H1 (cell line): ENCODE data around the gene VNN1. TPM values are rescaled to one million over a fixed set of nuclear protein-coding genes. Genes with fewer than 3 reads are reported as not detected.

Experiments used
- CTCF ChIA-PET: fragments of 300-600 bp; sonication (Branson Sonifier 250); formaldehyde crosslinking; loops from one replicate; lab custom pipeline; 2021; ENCODE audit not compliant: partially characterized antibody; lab: Charles Lee
- POLR2A ChIA-PET: fragments of 300-600 bp; sonication (Branson Sonifier 250); formaldehyde crosslinking; loops from one replicate; lab custom pipeline; 2021; ENCODE audit warnings: inconsistent platforms; ENCODE audit not compliant: partially characterized antibody; lab: Charles Lee
- DNase-seq, 2 experiments: peaks; one replicate each; pipeline versions ENCODE4 v3.0.0 to v3.0.0-alpha.2; 2010 to 2022; ENCODE audit warnings: low spot score in 2 of 2, low read depth in 1 of 2, mixed read lengths in 1 of 2
- FAIRE-seq: peaks from 2 replicates; lab custom pipeline; 2011; peaks lifted over from hg19 to GRCh38; lab: Jason Lieb, UNC
- H2AFZ ChIP-seq: 2 replicates; pipeline ENCODE4 v1.8.1; 2012; ENCODE audit warnings: low read length, inconsistent platforms
- H2AK5ac ChIP-seq: 2 replicates; pipeline ENCODE4 v1.6.1; 2013; ENCODE audit warnings: low read depth, low read length
- H2BK120ac ChIP-seq: replicated peaks from 2 replicates; pipeline ENCODE3; 2013; ENCODE audit warnings: low read depth, low read length, inconsistent platforms
- H2BK12ac ChIP-seq: 2 replicates; pipeline ENCODE4 v1.6.1; 2013; ENCODE audit warnings: low read depth, low read length
- H2BK15ac ChIP-seq: 2 replicates; pipeline ENCODE4 v1.6.1; 2013; ENCODE audit warnings: low read length
- H2BK20ac ChIP-seq: 2 replicates; pipeline ENCODE4 v1.6.1; 2013; ENCODE audit warnings: low read length
- H2BK5ac ChIP-seq: 2 replicates; pipeline ENCODE4 v1.6.1; 2013; ENCODE audit warnings: low read depth, low read length
- H3K14ac ChIP-seq: 2 replicates; pipeline ENCODE4 v1.6.1; 2013; ENCODE audit warnings: inconsistent platforms; ENCODE audit not compliant: insufficient read length
- H3K18ac ChIP-seq: 2 replicates; pipeline ENCODE4 v1.6.1; 2013; ENCODE audit warnings: low read length; ENCODE audit errors: extremely low read depth
- H3K23ac ChIP-seq: 2 replicates; pipeline ENCODE4 v1.6.1; 2013; ENCODE audit warnings: inconsistent platforms; ENCODE audit not compliant: insufficient read length
- H3K23me2 ChIP-seq: 2 replicates; pipeline ENCODE4 v1.6.1; 2013; ENCODE audit warnings: low read depth, low read length
- H3K27ac ChIP-seq: 2 replicates; pipeline ENCODE4 v1.6.1; 2011; ENCODE audit warnings: low read depth, low read length, inconsistent platforms
- H3K27me3 ChIP-seq, 4 experiments: replicated peaks in 1 of 4; 1 replicate in 1 of 4; 2 replicates in 3 of 4; pipeline versions ENCODE4 v1.6.1 to v1.8.1; 2011 to 2013; ENCODE audit warnings: low read length in 3 of 4, mild to moderate bottlenecking in 3 of 4, inconsistent platforms in 2 of 4, mixed read lengths in 2 of 4, moderate library complexity in 1 of 4; ENCODE audit not compliant: control insufficient read depth in 3 of 4, insufficient read depth in 3 of 4; ENCODE audit errors: extremely low read depth in 1 of 4
- H3K36me3 ChIP-seq, 4 experiments: 2 replicates each; pipeline versions ENCODE4 v1.6.1 to v1.8.1; 2011 to 2013; ENCODE audit warnings: mild to moderate bottlenecking in 4 of 4, low read length in 3 of 4, moderate library complexity in 2 of 4, control low read depth in 1 of 4, inconsistent platforms in 1 of 4; ENCODE audit not compliant: insufficient read depth in 4 of 4, control insufficient read depth in 2 of 4
- H3K4ac ChIP-seq: replicated peaks from 2 replicates; pipeline ENCODE3; 2013; ENCODE audit warnings: low read length, low read depth, mixed read lengths, inconsistent platforms; ENCODE audit not compliant: insufficient read length
- H3K4me1 ChIP-seq, 4 experiments: replicated peaks in 1 of 4; 1 replicate in 1 of 4; 2 replicates in 3 of 4; pipeline versions ENCODE4 v1.6.1 to v1.8.1; 2011 to 2013; ENCODE audit warnings: low read length in 3 of 4, inconsistent platforms in 2 of 4, mixed read lengths in 1 of 4; ENCODE audit not compliant: insufficient read depth in 4 of 4, control insufficient read depth in 3 of 4
- H3K4me2 ChIP-seq, 2 experiments: 2 replicates each; pipeline versions ENCODE4 v1.6.1 to v1.8.1; 2011 to 2013; ENCODE audit warnings: low read depth in 2 of 2, low read length in 2 of 2, control low read depth in 1 of 2, inconsistent platforms in 1 of 2, mild to moderate bottlenecking in 1 of 2; ENCODE audit not compliant: insufficient read depth in 1 of 2
- H3K4me3 ChIP-seq, 4 experiments: fragments of 200-600, 300-600 bp in 1 of 4; sonication (generic), shearing (Covaris generic), sonication (Bioruptor Twin) in 1 of 4; 2 replicates each; pipeline versions ENCODE4 v1.5.1 to v1.8.1; 2011 to 2016; ENCODE audit warnings: low read length in 4 of 4, low read depth in 3 of 4, control low read depth in 2 of 4, inconsistent platforms in 2 of 4, mild to moderate bottlenecking in 2 of 4, mixed read lengths in 1 of 4, moderate library complexity in 1 of 4; ENCODE audit not compliant: insufficient read depth in 2 of 4; ENCODE audit errors: extremely low read depth in 1 of 4
- H3K56ac ChIP-seq: replicated peaks from 2 replicates; pipeline ENCODE3; 2013; ENCODE audit warnings: low read depth, mild to moderate bottlenecking, mixed read lengths, low read length, inconsistent platforms; ENCODE audit not compliant: insufficient read length
- H3K79me1 ChIP-seq: 2 replicates; pipeline ENCODE4 v1.6.1; 2013; ENCODE audit warnings: low read depth, low read length, control low read depth
- H3K79me2 ChIP-seq, 2 experiments: 2 replicates each; pipeline versions ENCODE4 v1.6.1 to v1.8.1; 2012 to 2013; ENCODE audit warnings: low read length in 2 of 2, mild to moderate bottlenecking in 2 of 2, inconsistent platforms in 1 of 2; ENCODE audit not compliant: insufficient read depth in 2 of 2, control insufficient read depth in 1 of 2
- H3K9ac ChIP-seq, 4 experiments: replicated peaks in 1 of 4; 1 replicate in 1 of 4; 2 replicates in 3 of 4; pipeline versions ENCODE4 v1.6.1 to v1.8.1; 2011 to 2013; ENCODE audit warnings: low read depth in 3 of 4, low read length in 3 of 4, control low read depth in 2 of 4, mild to moderate bottlenecking in 2 of 4, moderate library complexity in 2 of 4, inconsistent platforms in 1 of 4; ENCODE audit errors: extremely low read depth in 1 of 4
- H3K9me3 ChIP-seq, 2 experiments: 2 replicates each; pipeline versions ENCODE4 v1.6.1 to v1.8.1; 2012 to 2013; ENCODE audit warnings: mild to moderate bottlenecking in 2 of 2, moderate library complexity in 2 of 2, control low read depth in 1 of 2, inconsistent platforms in 1 of 2, low read depth in 1 of 2, low read length in 1 of 2, mixed read lengths in 1 of 2; ENCODE audit not compliant: insufficient read depth in 2 of 2
- H4K20me1 ChIP-seq, 2 experiments: replicated peaks in 1 of 2; 2 replicates each; pipeline versions ENCODE3 to v1.8.1; 2011 to 2013; ENCODE audit warnings: inconsistent platforms in 2 of 2, low read length in 2 of 2, mild to moderate bottlenecking in 1 of 2; ENCODE audit not compliant: insufficient read depth in 2 of 2, control insufficient read depth in 1 of 2
- H4K5ac ChIP-seq: 2 replicates; pipeline ENCODE4 v1.6.1; 2013; ENCODE audit warnings: low read length, low read depth, mixed read lengths, inconsistent platforms; ENCODE audit not compliant: insufficient read length
- H4K8ac ChIP-seq: 2 replicates; pipeline ENCODE4 v1.8.0; 2013; ENCODE audit warnings: mild to moderate bottlenecking, moderate library complexity, low read length, inconsistent platforms; ENCODE audit not compliant: insufficient read depth; ENCODE audit errors: extremely low read depth
- H4K91ac ChIP-seq: replicated peaks from 2 replicates; pipeline ENCODE3; 2013; ENCODE audit warnings: low read length, mixed read lengths, inconsistent platforms; ENCODE audit not compliant: insufficient read length
- CBX8 ChIP-seq: fragments of 300-800, 300-1000 bp; sonication (generic); IDR thresholded peaks from 2 replicates; pipeline ENCODE4 v1.7.1; 2016; ENCODE audit warnings: low read depth, low read length, borderline replicate concordance
- CEBPB ChIP-seq: IDR thresholded peaks from 2 replicates; pipeline ENCODE4 v1.6.1; 2012; ENCODE audit warnings: low read depth, low read length
- CREB1 ChIP-seq: IDR thresholded peaks from 2 replicates; pipeline ENCODE4 v1.6.1; 2012; ENCODE audit warnings: inconsistent platforms
- CTBP2 ChIP-seq: IDR thresholded peaks from 2 replicates; pipeline ENCODE4 v1.7.0; 2011; ENCODE audit warnings: borderline replicate concordance, mild to moderate bottlenecking, moderate library complexity, mixed read lengths, low read length; ENCODE audit not compliant: insufficient read depth, insufficient read length
- EZH2 ChIP-seq: fragments of 200-600 bp; sonication (generic); IDR thresholded peaks from 2 replicates; pipeline ENCODE4 v1.7.1; 2012; ENCODE audit warnings: low read depth, mild to moderate bottlenecking, moderate library complexity, low read length, inconsistent platforms; ENCODE audit not compliant: severe bottlenecking
- JUN ChIP-seq: IDR thresholded peaks from 2 replicates; pipeline ENCODE4 v1.6.1; 2011; ENCODE audit warnings: low read depth, mild to moderate bottlenecking, improper control_type of control experiment, low read length
- JUND ChIP-seq: IDR thresholded peaks from 2 replicates; pipeline ENCODE4 v1.6.1; 2011; ENCODE audit warnings: mild to moderate bottlenecking, improper control_type of control experiment, low read length
- KDM1A ChIP-seq: fragments of 200-600, 300-600 bp; sonication (generic); IDR thresholded peaks from 2 replicates; pipeline ENCODE4 v1.7.1; 2016; ENCODE audit warnings: mild to moderate bottlenecking, low read length, borderline replicate concordance
- SIX5 ChIP-seq: IDR thresholded peaks from 2 replicates; pipeline ENCODE4 v1.6.1; 2011; ENCODE audit warnings: mild to moderate bottlenecking, low read depth, low read length
- SP2 ChIP-seq: IDR thresholded peaks from 2 replicates; pipeline ENCODE4 v1.6.1; 2012; ENCODE audit warnings: mild to moderate bottlenecking, low read length, inconsistent platforms
- SUZ12 ChIP-seq: fragments of 200-600 bp; sonication (generic); IDR thresholded peaks from 2 replicates; pipeline ENCODE4 v1.6.1; 2012; ENCODE audit warnings: mild to moderate bottlenecking, inconsistent platforms, low read length, moderate library complexity, mixed read lengths
- TAF1 ChIP-seq: IDR thresholded peaks from 2 replicates; pipeline ENCODE4 v1.6.1; 2011; ENCODE audit warnings: mild to moderate bottlenecking, low read depth, low read length
- YY1 ChIP-seq: IDR thresholded peaks from 2 replicates; pipeline ENCODE4 v1.6.1; 2011; ENCODE audit warnings: low read depth, mild to moderate bottlenecking, low read length
- ZNF274 ChIP-seq: IDR thresholded peaks from 2 replicates; pipeline ENCODE4 v1.7.0; 2012; ENCODE audit warnings: low read length, borderline replicate concordance; ENCODE audit errors: extremely low read depth
- WGBS, 2 experiments: shearing (Covaris generic) in 1 of 2; methylation state at CpG; one replicate each; pipeline versions ENCODE4 v1.1.6 to v1.1.7; 2013 to 2015; ENCODE audit warnings: low lambda C conversion rate in 2 of 2, mixed read lengths in 2 of 2, inconsistent platforms in 1 of 2, low coverage in 1 of 2, missing lambda C conversion rate in 1 of 2; ENCODE audit not compliant: insufficient replicate concordance in 2 of 2, insufficient coverage in 1 of 2, insufficient read length in 1 of 2; ENCODE audit errors: extremely low coverage in 1 of 2, missing lambda C conversion rate in 1 of 2; 5-methylcytosine and 5-hydroxymethylcytosine counted together
- polyA plus RNA-seq, 7 experiments: library from polyadenylated mRNA; depleted of rRNA in 3 of 7; stranded (reverse) in 5 of 7; unstranded in 2 of 7; fragments of >200 nt in 5 of 7; fragments of 200-250 nt in 2 of 7; gene quantifications; 1 replicate in 5 of 7; 2 replicates in 1 of 7; 4 replicates in 1 of 7; pipeline versions ENCODE4 v1.2.1 to v1.2.3, GENCODE V29; 2011 to 2013; ENCODE audit warnings: missing spikeins in 2 of 7, mixed read lengths in 2 of 7
- total RNA-seq: library from RNA; stranded (reverse); fragmentation: NEBNext Ultra II Directional; extraction: Animal tissue kit (Norgen Biotek cat#: 25700); gene quantifications from 2 replicates; pipeline ENCODE4 v1.2.1, GENCODE V29; 2021

The VNN1 gene
- total and polyA plus RNA-seq, 2 of the 8 experiments (the other 6 are each of a cell fraction or from before 2014, with no cell fraction given): not detected

DNA sequence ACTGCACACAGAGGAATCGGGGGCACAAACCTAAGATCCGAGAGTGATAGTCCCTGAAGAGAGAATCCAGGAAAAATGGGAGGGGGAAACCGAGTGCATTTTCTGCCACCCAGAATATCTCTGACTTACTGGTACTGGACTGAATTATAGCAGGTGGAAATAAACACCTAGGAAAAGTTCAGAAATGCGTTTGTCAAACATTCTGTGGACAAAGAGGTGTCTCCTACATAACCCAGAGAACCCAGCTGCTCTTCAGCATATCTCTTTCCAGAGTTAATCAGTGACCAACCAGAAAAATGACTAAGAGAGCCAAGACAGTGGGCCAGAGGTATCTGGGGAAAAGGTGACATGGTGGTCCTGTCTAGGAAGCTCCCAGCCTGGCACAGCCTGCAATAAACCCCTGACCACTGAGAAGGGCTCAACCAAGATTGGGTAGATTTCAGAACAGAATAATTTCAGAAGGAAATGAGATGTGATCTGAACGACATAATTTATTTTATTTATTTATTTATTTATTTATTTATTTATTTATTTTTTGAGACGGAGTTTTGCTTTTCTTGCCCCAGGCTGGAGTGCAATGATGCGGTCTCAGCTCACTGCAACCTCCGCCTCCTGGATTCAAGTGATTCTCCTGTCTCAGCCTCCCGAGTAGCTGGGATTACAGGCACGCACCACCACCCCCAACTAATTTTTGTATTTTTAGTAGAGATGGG is 6.0 kb upstream of the VNN1 start:
- TF ChIP-seq TAF1 (no peak), CEBPB (no peak), JUND (no peak), SP2 (no peak), ZNF274 (no peak), CTBP2 (no peak), YY1 (no peak), JUN (no peak), KDM1A (no peak), EZH2 (no peak), CBX8 (no peak), SIX5 (no peak), CREB1 (no peak), SUZ12 (no peak)
- no peaks in the 10 kb centered on the region for H4K20me1 ChIP-seq
- no peak for DNase-seq
- H4K5ac ChIP-seq: no peak overlapping the region
- H3K79me1 ChIP-seq: no peaks in the 10 kb centered on the region
- POLR2A ChIA-PET: no interaction called here
- no peak overlapping the region for H3K4me2 ChIP-seq
- H2AFZ ChIP-seq: no peak overlapping the region
- no peak overlapping the region for H2BK20ac ChIP-seq
- no peak overlapping the region for H2BK15ac ChIP-seq
- H3K14ac ChIP-seq: no peak overlapping the region
- H2BK120ac ChIP-seq: no peak overlapping the region
- no peaks in the 10 kb centered on the region for H3K79me2 ChIP-seq
- H4K91ac ChIP-seq: no peak overlapping the region
- H3K36me3 ChIP-seq: no peaks in the 10 kb centered on the region
- CTCF ChIA-PET: interaction anchor here (0.6 to 7.0 kb wide), 6 partner anchors 9 to 437 kb away, joined by 3 to 38 read pairs (median 3); partner anchors contain the start of gene TAAR5
- no peak overlapping the region for H3K9ac ChIP-seq
- H2BK5ac ChIP-seq: no peak overlapping the region
- H3K27ac ChIP-seq: no peak overlapping the region
- no peaks in the 10 kb centered on the region for H3K27me3 ChIP-seq
- no peak overlapping the region for H2AK5ac ChIP-seq
- no peak overlapping the region for H3K4ac ChIP-seq
- no peak overlapping the region for H3K23ac ChIP-seq
- no peak for FAIRE-seq
- no peaks in the 10 kb centered on the region for H3K9me3 ChIP-seq
- no peak overlapping the region for H3K56ac ChIP-seq
- H3K23me2 ChIP-seq: no peaks in the 10 kb centered on the region
- no peak overlapping the region for H4K8ac ChIP-seq
- no peak overlapping the region for H2BK12ac ChIP-seq
- no peak overlapping the region for H3K18ac ChIP-seq
- WGBS, 2 experiments: 83% methylated on average over 10 of the region's 10 CpGs; no CpG with 5 or more reads in 1 of the 2 experiments
- no peak overlapping the region for H3K4me3 ChIP-seq
- no peaks in the 10 kb centered on the region for H3K4me1 ChIP-seq
